Stimulated activated CD4-positive, alpha-beta T cell treated with anti-CD3 and anti-CD28 coated beads, Interleukin-4, amount 100 ng/mL, for 1 hour (primary cell): Measurements from ENCODE around the gene GPN1.
A peak's percentile ranks its signal among the peaks of the same experiment; 100 is the strongest.
"Not testable (repeated sequence)": the region's sequence is repeated elsewhere in the genome, so short reads cannot be mapped to it uniquely, and the experiment has no call there.

Experiments used
- DNase-seq: peaks from one replicate; pipeline ENCODE4 v3.0.0-alpha.2; 2020

Gene GPN1

GRCh38 chr2:27672723-27673486 is 44.1 kb downstream of the GPN1 start:
- DNase-seq: no peak

GRCh38 chr2:27680571-27680970 is 51.7 kb downstream of the GPN1 start:
- no peak for DNase-seq

- DNase-seq: no peak
These were observed 53.0 kb downstream of the GPN1 start for GRCh38 chr2:27681841-27682240.

- not testable (repeated sequence) for DNase-seq
These were observed 53.5 kb downstream of the GPN1 start for GRCh38 chr2:27682334-27682771.

GRCh38 chr2:27683390-27684071 is 54.7 kb downstream of the GPN1 start:
- peak; percentile 77 for DNase-seq

- DNase-seq: not testable (repeated sequence)
These were observed 56.2 kb downstream of the GPN1 start for GRCh38 chr2:27685006-27685405.

- DNase-seq: no peak
These were observed 56.7 kb downstream of the GPN1 start for GRCh38 chr2:27685577-27685976.

GRCh38 chr2:27687232-27687631 is 58.4 kb downstream of the GPN1 start:
- DNase-seq: no peak

- DNase-seq: no peak
These were observed 60.6 kb downstream of the GPN1 start for GRCh38 chr2:27689424-27689823.

GRCh38 chr2:27690052-27690451 is 61.2 kb downstream of the GPN1 start:
- DNase-seq: no peak

- DNase-seq: no peak
These were observed 68.8 kb downstream of the GPN1 start for GRCh38 chr2:27697660-27698059.
